GM23248 (cell line): ENCODE results near the gene RASGEF1C. TPM values are rescaled to one million over a fixed set of nuclear protein-coding genes. Genes with fewer than 3 reads are reported as not detected.

Experiments
- DNase-seq: peaks from one replicate; pipeline ENCODE4 v3.0.0-alpha.2; 2015
- H2AFZ ChIP-seq: fragments of 200-600 bp; sonication (generic); 2 replicates; pipeline ENCODE4 v1.6.1; 2016; ENCODE audit warnings: antibody characterized with exemption
- H3F3A ChIP-seq: fragments of 200-600 bp; sonication (generic); 2 replicates; pipeline ENCODE4 v1.6.1; 2016; ENCODE audit warnings: mild to moderate bottlenecking, antibody characterized with exemption, mixed run types; ENCODE audit not compliant: insufficient read depth
- H3K27ac ChIP-seq: fragments of 200-600 bp; sonication (generic); 2 replicates; pipeline ENCODE4 v1.5.1; 2016; ENCODE audit warnings: mild to moderate bottlenecking
- H3K27me3 ChIP-seq: fragments of 200-600 bp; sonication (generic); replicated peaks from 2 replicates; pipeline ENCODE4 v1.6.1; 2016; ENCODE audit warnings: mild to moderate bottlenecking; ENCODE audit not compliant: insufficient read depth
- H3K36me3 ChIP-seq: fragments of 200-600 bp; sonication (generic); 2 replicates; pipeline ENCODE4 v1.6.1; 2016; ENCODE audit warnings: low read depth, mild to moderate bottlenecking
- H3K4me1 ChIP-seq: fragments of 200-600 bp; sonication (generic); 2 replicates; pipeline ENCODE4 v1.6.1; 2016; ENCODE audit warnings: mild to moderate bottlenecking; ENCODE audit not compliant: insufficient read depth
- H3K4me2 ChIP-seq: fragments of 200-600 bp; sonication (generic); one replicate; pipeline ENCODE4 v1.6.1; 2016; ENCODE audit warnings: mild to moderate bottlenecking; ENCODE audit not compliant: unreplicated experiment
- H3K4me3 ChIP-seq: fragments of 200-600 bp; sonication (generic); 2 replicates; pipeline ENCODE4 v1.5.1; 2016; ENCODE audit warnings: mild to moderate bottlenecking
- H3K79me2 ChIP-seq: fragments of 200-600 bp; sonication (generic); 2 replicates; pipeline ENCODE4 v1.6.1; 2016; ENCODE audit warnings: mild to moderate bottlenecking; ENCODE audit not compliant: insufficient read depth
- H3K9ac ChIP-seq: fragments of 200-600 bp; sonication (generic); 2 replicates; pipeline ENCODE4 v1.6.1; 2016; ENCODE audit warnings: mild to moderate bottlenecking
- H3K9me2 ChIP-seq: fragments of 200-600 bp; sonication (generic); 2 replicates; pipeline ENCODE4 v1.6.1; 2016; ENCODE audit warnings: mixed run types, mild to moderate bottlenecking, moderate library complexity; ENCODE audit not compliant: insufficient read depth
- H3K9me3 ChIP-seq: fragments of 200-600 bp; sonication (generic); one replicate; pipeline ENCODE4 v1.6.1; 2017; ENCODE audit warnings: low read depth
- H4K20me1 ChIP-seq: fragments of 200-600 bp; sonication (generic); 2 replicates; pipeline ENCODE4 v1.6.0; 2016; ENCODE audit not compliant: insufficient read depth
- EZH2 ChIP-seq: fragments of 200-600 bp; sonication (generic); IDR thresholded peaks from 2 replicates; pipeline ENCODE4 v1.6.1; 2018; ENCODE audit warnings: antibody characterized with exemption, mild to moderate bottlenecking; ENCODE audit not compliant: insufficient read depth, poor library complexity, severe bottlenecking
- EZH2phosphoT487 ChIP-seq: fragments of 200-600 bp; sonication (generic); IDR thresholded peaks from 2 replicates; pipeline ENCODE4 v1.6.1; 2018; ENCODE audit warnings: antibody characterized with exemption, moderate library complexity, mild to moderate bottlenecking, low read depth; ENCODE audit not compliant: insufficient read depth
- WGBS, 2 experiments: methylation state at CpG; one replicate each; pipeline ENCODE4 v1.1.6; 2015 to 2017; ENCODE audit warnings: low lambda C conversion rate in 2 of 2, low coverage in 1 of 2; ENCODE audit errors: missing lambda C conversion rate in 2 of 2; 5-methylcytosine and 5-hydroxymethylcytosine counted together
- in situ Hi-C: fragments of 300-500 bp; cut with MboI; formaldehyde crosslinking; loops from 2 replicates; pipeline ENCODE4 v1.15.0; 2020
- polyA plus RNA-seq: library from polyadenylated mRNA; unstranded; fragments of >200 nt; fragmentation: Nextera tagmentation; extraction: Ambion mirVana; gene quantifications from 2 replicates; pipeline ENCODE4 v1.2.1, GENCODE V29; 2016
- total RNA-seq: library from RNA; depleted of rRNA; stranded (reverse); fragments of >200 nt; shearing (Covaris generic); gene quantifications from 2 replicates; pipeline ENCODE4 v1.2.3, GENCODE V29; 2014; rRNA removed

The RASGEF1C gene
- total and polyA plus RNA-seq, 2 experiments from 2014 or later = not detected

DNA sequence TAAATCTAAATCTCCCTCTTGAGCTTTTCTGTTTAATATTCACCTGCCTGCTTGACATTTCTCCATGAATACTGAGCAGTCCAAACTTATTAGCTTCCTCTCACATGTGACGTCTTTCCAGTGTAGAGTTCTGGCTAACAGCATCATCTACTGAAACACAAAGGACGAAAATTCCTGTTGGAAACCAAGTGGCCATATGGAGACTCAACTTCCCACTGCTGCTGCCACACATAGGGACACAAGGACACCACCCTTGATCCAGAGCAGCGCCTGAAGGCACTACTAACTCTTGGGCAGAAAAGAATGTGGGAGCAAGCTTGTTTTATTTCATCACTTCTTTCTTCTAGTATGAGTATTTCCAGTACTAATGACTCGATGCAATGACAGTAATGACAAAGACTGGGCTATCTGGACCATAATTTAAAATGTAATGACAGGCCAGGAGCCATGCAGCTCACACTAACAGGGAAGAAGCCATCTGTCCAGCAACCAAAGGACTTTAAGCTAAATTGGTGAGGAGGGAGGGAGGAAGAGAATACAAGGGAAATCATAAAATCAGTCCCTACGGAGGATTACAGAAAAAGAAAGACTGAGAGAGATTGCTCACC lies 156.7 kb downstream of the RASGEF1C start:
- no peak for TF ChIP-seq EZH2phosphoT487
- no peak for TF ChIP-seq EZH2
- DNase-seq = no peak
- WGBS, 2 experiments = 95 to 96% methylated on average over 5 of the region's 5 CpGs
- no peak overlapping the region for H3K4me3 ChIP-seq
- H2AFZ ChIP-seq = no peak overlapping the region
- H4K20me1 ChIP-seq = no peaks in the 10 kb centered on the region
- H3K4me2 ChIP-seq = no peak overlapping the region
- H3K4me1 ChIP-seq = peaks cover 7% of the 10 kb centered on the region; the same call in 1 of the 2 replicates
- no peaks in the 10 kb centered on the region for H3K9me2 ChIP-seq
- H3K27me3 ChIP-seq = no peaks in the 10 kb centered on the region
- in situ Hi-C loops = no loop called here
- no peak overlapping the region for H3K9ac ChIP-seq
- H3K79me2 ChIP-seq = peaks cover 54% of the 10 kb centered on the region
- no peak overlapping the region for H3K27ac ChIP-seq
- no peaks in the 10 kb centered on the region for H3K9me3 ChIP-seq
- no peaks in the 10 kb centered on the region for H3K36me3 ChIP-seq
- no peaks in the 10 kb centered on the region for H3F3A ChIP-seq

Other genes with a start within 250 kb of the RASGEF1C start
- 32.9 and 49.8 TPM in 2 replicates for gene RNF130, start 137.5 kb downstream of the RASGEF1C start, total RNA-seq
- gene RNF130, start 137.5 kb downstream of the RASGEF1C start, polyA plus RNA-seq = 27.3 and 30.4 TPM in 2 replicates
- 23.0 and 23.7 TPM in 2 replicates for gene MAPK9, start 82.9 kb upstream of the RASGEF1C start, total RNA-seq
- gene MAPK9, start 82.9 kb upstream of the RASGEF1C start, polyA plus RNA-seq = 22.5 and 24.1 TPM in 2 replicates
- 45.2 and 49.1 TPM in 2 replicates for gene GFPT2, start 144.1 kb upstream of the RASGEF1C start, total RNA-seq
- 71.0 and 75.3 TPM in 2 replicates for gene GFPT2, start 144.1 kb upstream of the RASGEF1C start, polyA plus RNA-seq